ENCODE measurements around the gene ABHD14A. TPM values are rescaled to one million over a fixed set of nuclear protein-coding genes. Genes with fewer than 3 reads are reported as not detected.

The ABHD14A gene
- total and polyA plus RNA-seq, 2 of the 13 experiments (the other 11 are each of a cell fraction or from before 2014, with no cell fraction given) = 29.5 to 46.9 TPM

GRCh38 chr3:51945031-51945840 lies 29.6 kb upstream of the ABHD14A start:
- no peak overlapping the region for H3K27ac ChIP-seq (ENCODE audit: extremely low read length, insufficient read depth, low read length)
- POLR2A ChIA-PET = interaction anchor here (1.3 to 4.5 kb wide), 2 partner anchors 28 to 37 kb away, joined by 4 to 99 read pairs; partner anchors contain the start of genes ABHD14B and ACY1
- DNase-seq (ENCODE audit: low spot score) (no peak), FAIRE-seq (no peak), ATAC-seq (no peak)
- no peak overlapping the region for H3K9ac ChIP-seq (ENCODE audit: insufficient read depth, low read depth, low read length)
- no peaks in the 10 kb centered on the region for H3K36me3 ChIP-seq (replicated peaks in 1 of 2; ENCODE audit: control insufficient read depth in 1 of 2, insufficient read depth in 2 of 2, low read length in 2 of 2)
- in situ Hi-C loops (cut with HindIII; ENCODE audit: extremely low pct_ligation_motif_present, low pct_unique_long_range_greater_than_20kb) (no loop called here), intact Hi-C loops (cut with micrococcal nuclease; ENCODE audit: unreplicated experiment) (no loop called here)
- TF ChIP-seq SOX6 (IDR thresholded peaks at IDR 0.05) (no peak), SOX6 (CRISPR knock-in tag; IDR thresholded peaks at IDR 0.05) (no peak), NFYC (CRISPR knock-in tag; IDR thresholded peaks at IDR 0.05) (no peak), ZNF224 (CRISPR knock-in tag; IDR thresholded peaks at IDR 0.05) (no peak), TBX3 (IDR thresholded peaks at IDR 0.05; ENCODE audit: borderline replicate concordance) (no peak), POGZ (CRISPR knock-in tag; IDR thresholded peaks at IDR 0.05) (no peak), KDM4B (CRISPR knock-in tag; IDR thresholded peaks at IDR 0.05) (no peak)
- TF ChIP-seq, protein P1, sequence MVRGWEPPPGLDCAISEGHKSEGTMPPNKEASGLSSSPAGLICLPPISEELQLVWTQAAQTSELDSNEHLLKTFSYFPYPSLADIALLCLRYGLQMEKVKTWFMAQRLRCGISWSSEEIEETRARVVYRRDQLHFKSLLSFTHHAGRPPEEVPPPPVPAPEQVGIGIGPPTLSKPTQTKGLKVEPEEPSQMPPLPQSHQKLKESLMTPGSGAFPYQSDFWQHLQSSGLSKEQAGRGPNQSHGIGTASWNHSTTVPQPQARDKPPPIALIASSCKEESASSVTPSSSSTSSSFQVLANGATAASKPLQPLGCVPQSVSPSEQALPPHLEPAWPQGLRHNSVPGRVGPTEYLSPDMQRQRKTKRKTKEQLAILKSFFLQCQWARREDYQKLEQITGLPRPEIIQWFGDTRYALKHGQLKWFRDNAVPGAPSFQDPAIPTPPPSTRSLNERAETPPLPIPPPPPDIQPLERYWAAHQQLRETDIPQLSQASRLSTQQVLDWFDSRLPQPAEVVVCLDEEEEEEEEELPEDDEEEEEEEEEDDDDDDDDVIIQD (CRISPR knock-in tag; IDR thresholded peaks at IDR 0.05; ENCODE audit: low read depth) = no peak
- TF ChIP-seq, protein P2, sequence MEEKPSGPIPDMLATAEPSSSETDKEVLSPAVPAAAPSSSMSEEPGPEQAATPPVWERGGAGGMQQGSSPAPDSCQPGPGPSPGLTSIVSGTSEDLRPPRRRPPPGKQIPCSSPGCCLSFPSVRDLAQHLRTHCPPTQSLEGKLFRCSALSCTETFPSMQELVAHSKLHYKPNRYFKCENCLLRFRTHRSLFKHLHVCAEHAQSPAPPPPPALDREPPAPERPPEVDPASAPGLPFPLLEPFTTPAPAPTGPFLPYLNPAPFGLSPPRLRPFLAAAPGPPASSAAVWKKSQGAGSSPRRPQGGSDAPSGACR (CRISPR knock-in tag; IDR thresholded peaks at IDR 0.05) = no peak
- no peaks in the 10 kb centered on the region; the same call in 1 of the 2 replicates for H4K20me1 ChIP-seq (ENCODE audit: insufficient read depth, low read length)
- no peak overlapping the region for H2AFZ ChIP-seq (ENCODE audit: low read length)
- no peak overlapping the region for H3K4me3 ChIP-seq (replicated peaks in 1 of 3; ENCODE audit: insufficient read depth in 1 of 3, low read depth in 2 of 3, low read length in 3 of 3)
- WGBS (ENCODE audit: low lambda C conversion rate) = 94% methylated on average over 17 of the region's 18 CpGs
- peaks cover 18% of the 10 kb centered on the region for H3K4me1 ChIP-seq (ENCODE audit: insufficient read depth, low read length)
- CTCF ChIA-PET (ENCODE audit: low intra/inter-chr PET ratio, low total read pairs) = no interaction called here
- no peaks in the 10 kb centered on the region; a peak in 1 of 5 replicates for H3K27me3 ChIP-seq (ENCODE audit: control insufficient read depth in 1 of 2, insufficient read depth in 2 of 2, low read length in 2 of 2)
- H3K9me3 ChIP-seq (ENCODE audit: low read length) = no peaks in the 10 kb centered on the region
- BruUV-seq (replicated peaks) = no TSS peak
- no peak overlapping the region for H3K4me2 ChIP-seq (ENCODE audit: low read depth, low read length)
- H3K79me2 ChIP-seq (ENCODE audit: insufficient read depth, low read length) = peaks cover 11% of the 10 kb centered on the region

Data from HepG2 (cell line).